ENCODE results near the gene MARS1. TPM values are rescaled to one million over a fixed set of nuclear protein-coding genes. Genes with fewer than 3 reads are reported as not detected.

The MARS1 gene
- total RNA-seq, 1 experiment from 2014 or later, result 209 TPM

DNA sequence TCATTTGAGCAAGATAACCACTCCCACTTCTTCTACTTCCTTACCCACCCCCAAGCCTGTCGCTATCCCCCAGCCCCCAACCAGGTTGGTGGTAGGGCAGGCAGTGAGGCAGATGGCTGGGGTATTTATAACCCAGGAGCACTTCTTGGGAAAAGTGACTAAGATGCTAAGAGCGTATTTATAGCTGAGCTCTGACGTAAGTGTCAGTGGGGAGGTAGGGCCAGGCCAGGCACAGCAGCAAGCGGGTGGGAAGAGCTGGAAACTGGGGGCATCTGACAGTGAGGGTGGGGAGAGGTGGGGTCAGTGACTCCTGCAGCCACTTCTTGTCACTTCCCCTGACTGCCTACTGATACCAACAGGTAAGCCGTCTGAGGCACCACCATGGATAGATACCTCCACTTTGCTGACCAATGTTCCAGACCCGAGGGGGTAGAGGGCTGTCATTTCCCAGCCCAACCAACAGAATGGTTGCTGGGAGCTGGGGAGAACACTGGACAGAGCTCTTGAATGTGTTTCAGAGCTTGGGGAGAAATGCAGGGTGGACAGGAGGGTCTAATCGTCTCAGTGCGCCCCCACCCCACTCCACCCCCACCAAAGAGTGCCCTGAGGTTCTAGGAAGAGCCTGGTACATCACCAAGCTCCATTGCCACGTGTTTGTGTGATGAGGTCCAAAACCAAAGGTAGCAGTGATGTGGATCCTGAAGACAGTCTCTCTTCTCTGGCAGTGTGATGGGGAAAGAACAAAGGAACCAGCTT, 35.5 kb upstream of the MARS1 start:
- ChIA-PET CTCF (interaction anchor here (0.6 to 2.7 kb wide), 9 partner anchors 34 to 239 kb away, joined by 3 to 75 read pairs (median 4); no protein-coding TSS in a partner anchor), POLR2A (ENCODE audit: unreplicated experiment) (interaction anchor here (0.6 kb wide), 1 partner anchor 23 kb away, joined by 3 read pairs; no protein-coding TSS in a partner anchor)
- Histone ChIP-seq H3K79me2 (ENCODE audit: low read length) (no peaks in the 10 kb centered on the region), H3K9me3 (ENCODE audit: low read length) (no peaks in the 10 kb centered on the region), H3K4me1 (ENCODE audit: insufficient read depth, low read length) (peaks cover 18% of the 10 kb centered on the region), H3F3A (ENCODE audit: low read length, unreplicated experiment) (no peaks in the 10 kb centered on the region), H3K9me2 (replicated peaks; ENCODE audit: low read length) (no peaks in the 10 kb centered on the region), H3K9ac (ENCODE audit: low read length) (peak overlapping the region; percentile 53), H4K20me1 (ENCODE audit: low read length) (no peaks in the 10 kb centered on the region), H2AFZ (ENCODE audit: low read length) (peak overlapping the region; percentile 37), H3K27me3 (ENCODE audit: low read length) (no peaks in the 10 kb centered on the region), H3K36me3 (ENCODE audit: low read depth, low read length) (no peaks in the 10 kb centered on the region), H3K4me2 (ENCODE audit: low read length) (peak overlapping the region; percentile 55), H3K4me3 (ENCODE audit: low read length) (no peak overlapping the region), H3K27ac (ENCODE audit: low read length) (peak overlapping the region; percentile 64)
- intact Hi-C loops (cut with micrococcal nuclease), result no loop called here
- TF ChIP-seq EZH2 (IDR thresholded peaks at IDR 0.05; ENCODE audit: low read length, unreplicated experiment), result no peak
- TF ChIP-seq CTCF (conservative IDR thresholded peaks at IDR 0.05; ENCODE audit: low read depth, low read length), result no peak
- TF ChIP-seq EZH2phosphoT487 (IDR thresholded peaks at IDR 0.05; ENCODE audit: borderline replicate concordance, low read length), result no peak
- no TSS peak for BruUV-seq (replicated peaks)
- DNase-seq (peak; percentile 64), ATAC-seq (peak; percentile 59)

DNA sequence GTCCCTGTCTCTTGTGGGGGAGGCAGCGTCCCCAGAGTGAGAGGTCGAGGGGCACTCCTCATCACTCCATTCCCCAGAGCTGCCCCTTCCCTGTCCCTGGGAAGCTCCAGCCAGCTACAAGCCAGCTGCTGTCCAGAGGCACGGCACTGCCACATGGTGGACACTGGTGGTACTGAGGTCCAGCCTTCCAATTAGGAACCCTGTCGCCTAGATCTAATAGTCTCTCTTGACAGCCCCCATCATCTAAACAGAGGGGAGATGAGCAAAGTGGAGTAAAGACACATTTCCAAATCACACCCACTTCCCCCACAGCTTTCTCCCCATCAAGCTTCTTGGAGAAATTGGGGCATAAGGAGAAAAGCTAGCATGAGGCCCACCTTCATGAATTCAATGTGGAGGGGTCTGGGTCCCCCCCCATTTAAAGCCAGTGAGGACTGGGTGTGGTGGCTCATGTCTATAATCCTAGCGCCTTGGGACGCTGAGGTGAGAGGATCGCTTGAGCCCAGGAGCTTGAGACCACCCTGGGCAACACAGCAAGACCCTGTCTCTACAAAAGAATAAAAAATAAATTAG, 34.8 kb upstream of the MARS1 start:
- TF ChIP-seq EZH2 (IDR thresholded peaks at IDR 0.05; ENCODE audit: low read length, unreplicated experiment), result no peak
- peak; percentile 94 for TF ChIP-seq CTCF (conservative IDR thresholded peaks at IDR 0.05; ENCODE audit: low read depth, low read length)
- ChIA-PET CTCF (interaction anchor here (0.5 to 2.7 kb wide), 10 partner anchors 23 to 239 kb away, joined by 4 to 75 read pairs (median 4); no protein-coding TSS in a partner anchor), POLR2A (ENCODE audit: unreplicated experiment) (no interaction called here)
- ATAC-seq, result peak; percentile 73
- Histone ChIP-seq H3K9me2 (replicated peaks; ENCODE audit: low read length) (no peaks in the 10 kb centered on the region), H3F3A (ENCODE audit: low read length, unreplicated experiment) (no peaks in the 10 kb centered on the region), H3K79me2 (ENCODE audit: low read length) (no peaks in the 10 kb centered on the region), H3K9me3 (ENCODE audit: low read length) (no peaks in the 10 kb centered on the region), H3K4me3 (ENCODE audit: low read length) (no peak overlapping the region), H3K4me1 (ENCODE audit: insufficient read depth, low read length) (peaks cover 18% of the 10 kb centered on the region), H3K9ac (ENCODE audit: low read length) (peak overlapping the region; percentile 53), H3K36me3 (ENCODE audit: low read depth, low read length) (no peaks in the 10 kb centered on the region), H3K27ac (ENCODE audit: low read length) (peak overlapping the region; percentile 64), H3K4me2 (ENCODE audit: low read length) (peak overlapping the region; percentile 55; the same call in 1 of the 2 replicates), H3K27me3 (ENCODE audit: low read length) (no peaks in the 10 kb centered on the region), H2AFZ (ENCODE audit: low read length) (peak overlapping the region; percentile 37), H4K20me1 (ENCODE audit: low read length) (no peaks in the 10 kb centered on the region)
- BruUV-seq (replicated peaks), result no TSS peak
- peak; percentile 86 for DNase-seq
- intact Hi-C loops (cut with micrococcal nuclease), result loop anchor here (1.0 kb wide), 2 partner anchors 146 to 190 kb away; no protein-coding TSS in a partner anchor

DNA sequence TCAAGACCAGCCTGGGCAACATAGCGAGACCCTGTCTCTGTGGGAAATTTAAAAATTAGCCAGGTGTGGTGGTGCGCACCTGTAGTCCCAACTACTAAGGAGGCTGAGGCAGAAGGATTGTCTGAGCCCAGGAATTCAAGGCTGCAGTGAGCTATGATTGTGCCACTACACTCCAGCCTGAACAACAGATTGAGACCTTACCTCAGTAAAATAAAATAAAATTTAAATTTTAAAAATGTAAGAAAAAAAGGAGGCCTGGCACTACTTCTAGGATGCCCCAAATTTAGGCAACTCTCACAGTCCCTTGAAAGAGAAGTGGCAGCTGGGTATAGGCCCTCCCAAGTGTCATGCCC, 33.7 kb upstream of the MARS1 start:
- no peaks in the 10 kb centered on the region for H3K9me3 ChIP-seq (ENCODE audit: low read length)
- no peaks in the 10 kb centered on the region for H3K27me3 ChIP-seq (ENCODE audit: low read length)
- no peak overlapping the region for H3K4me3 ChIP-seq (ENCODE audit: low read length)
- no peaks in the 10 kb centered on the region for H3F3A ChIP-seq (ENCODE audit: low read length, unreplicated experiment)
- H3K9me2 ChIP-seq (replicated peaks; ENCODE audit: low read length), result no peaks in the 10 kb centered on the region
- intact Hi-C loops (cut with micrococcal nuclease), result no loop called here
- H4K20me1 ChIP-seq (ENCODE audit: low read length), result no peaks in the 10 kb centered on the region
- ATAC-seq (no peak), DNase-seq (no peak)
- no peak overlapping the region for H3K9ac ChIP-seq (ENCODE audit: low read length)
- ChIA-PET POLR2A (ENCODE audit: unreplicated experiment) (no interaction called here), CTCF (no interaction called here)
- no peaks in the 10 kb centered on the region for H3K79me2 ChIP-seq (ENCODE audit: low read length)
- BruUV-seq (replicated peaks), result no TSS peak
- H3K4me1 ChIP-seq (ENCODE audit: insufficient read depth, low read length), result peaks cover 23% of the 10 kb centered on the region
- H2AFZ ChIP-seq (ENCODE audit: low read length), result no peak overlapping the region
- H3K27ac ChIP-seq (ENCODE audit: low read length), result no peak overlapping the region
- TF ChIP-seq CTCF (conservative IDR thresholded peaks at IDR 0.05; ENCODE audit: low read depth, low read length), result no peak
- TF ChIP-seq EZH2phosphoT487 (IDR thresholded peaks at IDR 0.05; ENCODE audit: borderline replicate concordance, low read length), result no peak
- TF ChIP-seq EZH2 (IDR thresholded peaks at IDR 0.05; ENCODE audit: low read length, unreplicated experiment), result no peak
- H3K36me3 ChIP-seq (ENCODE audit: low read depth, low read length), result no peaks in the 10 kb centered on the region
- H3K4me2 ChIP-seq (ENCODE audit: low read length), result no peak overlapping the region
